Astrocyte of the spinal cord (primary cell): ENCODE measurements around the gene UCHL5.
A peak's percentile ranks its signal among the peaks of the same experiment; 100 is the strongest.

ENCODE experiments used
- DNase-seq: peaks from one replicate; pipeline ENCODE4 v3.0.0; 2011; ENCODE audit warnings: low read depth, low spot score
- H3K4me3 ChIP-seq: 2 replicates; pipeline ENCODE4 v1.5.1; 2011; ENCODE audit warnings: low read depth, mild to moderate bottlenecking, low read length, moderate library complexity
- in situ Hi-C: cut with HindIII; loops from 2 replicates; pipeline ENCODE4 v1.10.0; 2017; ENCODE audit warnings: low sequenced_read_pairs
- TF ChIP-seq, protein P1 (sequence below): IDR thresholded peaks from 2 replicates; pipeline ENCODE4 v1.5.1; 2012; ENCODE audit warnings: low read depth, mild to moderate bottlenecking, low read length, inconsistent platforms

The UCHL5 gene, protein sequence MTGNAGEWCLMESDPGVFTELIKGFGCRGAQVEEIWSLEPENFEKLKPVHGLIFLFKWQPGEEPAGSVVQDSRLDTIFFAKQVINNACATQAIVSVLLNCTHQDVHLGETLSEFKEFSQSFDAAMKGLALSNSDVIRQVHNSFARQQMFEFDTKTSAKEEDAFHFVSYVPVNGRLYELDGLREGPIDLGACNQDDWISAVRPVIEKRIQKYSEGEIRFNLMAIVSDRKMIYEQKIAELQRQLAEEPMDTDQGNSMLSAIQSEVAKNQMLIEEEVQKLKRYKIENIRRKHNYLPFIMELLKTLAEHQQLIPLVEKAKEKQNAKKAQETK

DNA sequence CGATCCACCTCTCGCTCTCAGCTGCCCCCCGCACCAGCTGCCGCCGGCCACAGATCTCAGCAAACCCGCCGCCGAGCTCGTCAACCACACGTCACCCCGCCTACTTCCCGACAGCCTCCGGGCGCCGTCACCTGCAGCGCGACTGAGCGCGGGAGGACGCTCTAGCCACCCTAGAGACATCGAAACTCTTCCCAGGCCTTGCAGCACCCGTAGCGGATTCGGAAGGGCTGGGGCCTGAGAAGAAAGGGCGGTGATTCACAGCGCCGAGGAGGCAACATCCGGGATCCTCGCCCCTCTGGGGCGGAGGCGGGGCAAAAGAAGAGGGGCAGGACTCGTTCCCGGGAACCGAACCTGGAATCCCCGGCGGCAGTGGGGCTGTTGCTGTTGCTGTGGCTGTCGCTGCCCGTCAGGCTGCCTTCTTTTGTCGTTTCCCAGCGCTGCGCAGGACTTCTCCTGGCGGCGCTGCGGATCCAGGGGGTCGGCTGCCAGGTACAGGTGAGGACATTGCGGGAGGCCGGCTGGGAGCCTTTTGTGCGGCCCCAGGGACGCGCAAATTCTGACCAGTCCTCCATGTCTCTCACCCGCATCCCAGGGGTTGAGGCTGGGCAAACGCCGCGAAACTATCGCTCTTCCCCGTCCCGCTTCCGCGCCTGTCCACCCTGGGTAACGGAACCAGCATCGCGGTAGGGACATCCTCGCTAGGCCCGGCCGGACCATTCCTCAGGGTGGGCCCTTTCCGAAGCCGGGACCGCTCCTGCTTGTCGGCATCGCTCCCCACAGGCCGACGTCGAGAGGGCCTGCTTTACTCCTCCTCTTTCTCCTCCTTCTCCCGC, at the start of gene UCHL5, which contains the start of gene RO60:
Gene UCHL5 (minus strand): TSS at position 79 of the 833 bp plus-strand sequence. CDS start 100 bp downstream, outside the sequence.
Gene RO60 (plus strand): TSS at position 331 of the 833 bp plus-strand sequence. CDS start 9,443 bp downstream, outside the sequence.
- TF ChIP-seq, protein P1, sequence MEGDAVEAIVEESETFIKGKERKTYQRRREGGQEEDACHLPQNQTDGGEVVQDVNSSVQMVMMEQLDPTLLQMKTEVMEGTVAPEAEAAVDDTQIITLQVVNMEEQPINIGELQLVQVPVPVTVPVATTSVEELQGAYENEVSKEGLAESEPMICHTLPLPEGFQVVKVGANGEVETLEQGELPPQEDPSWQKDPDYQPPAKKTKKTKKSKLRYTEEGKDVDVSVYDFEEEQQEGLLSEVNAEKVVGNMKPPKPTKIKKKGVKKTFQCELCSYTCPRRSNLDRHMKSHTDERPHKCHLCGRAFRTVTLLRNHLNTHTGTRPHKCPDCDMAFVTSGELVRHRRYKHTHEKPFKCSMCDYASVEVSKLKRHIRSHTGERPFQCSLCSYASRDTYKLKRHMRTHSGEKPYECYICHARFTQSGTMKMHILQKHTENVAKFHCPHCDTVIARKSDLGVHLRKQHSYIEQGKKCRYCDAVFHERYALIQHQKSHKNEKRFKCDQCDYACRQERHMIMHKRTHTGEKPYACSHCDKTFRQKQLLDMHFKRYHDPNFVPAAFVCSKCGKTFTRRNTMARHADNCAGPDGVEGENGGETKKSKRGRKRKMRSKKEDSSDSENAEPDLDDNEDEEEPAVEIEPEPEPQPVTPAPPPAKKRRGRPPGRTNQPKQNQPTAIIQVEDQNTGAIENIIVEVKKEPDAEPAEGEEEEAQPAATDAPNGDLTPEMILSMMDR = no peak

DNA sequence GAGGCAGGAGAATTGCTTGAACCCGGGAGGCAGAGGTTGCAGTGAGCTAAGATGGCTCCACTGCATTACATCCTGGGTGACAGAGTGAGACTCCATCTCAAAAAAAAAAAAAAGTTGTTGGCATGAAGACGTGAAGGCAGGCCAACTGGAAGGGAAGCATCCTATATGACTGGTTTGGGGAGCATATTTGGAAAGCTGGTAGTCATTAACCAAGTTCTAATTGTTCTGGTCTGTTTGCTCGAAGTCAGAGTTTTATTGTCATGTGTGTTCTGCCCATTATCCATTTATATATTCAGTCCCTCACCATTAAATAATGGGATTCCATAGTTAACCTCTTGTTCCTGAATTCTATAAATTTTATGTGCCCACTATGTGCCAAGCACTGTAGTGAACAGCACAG, 49.3 kb upstream of the UCHL5 start:
- in situ Hi-C loops = no loop called here
- no peak overlapping the region for H3K4me3 ChIP-seq
- DNase-seq = no peak
- TF ChIP-seq, protein P1 = no peak

More for the DNA sequence above, at the start of gene UCHL5, which contains the start of gene RO60:
- peak; percentile 99 for DNase-seq
- in situ Hi-C loops = no loop called here
- peak within 1 kb of the TSS; percentile 86 for H3K4me3 ChIP-seq

DNA sequence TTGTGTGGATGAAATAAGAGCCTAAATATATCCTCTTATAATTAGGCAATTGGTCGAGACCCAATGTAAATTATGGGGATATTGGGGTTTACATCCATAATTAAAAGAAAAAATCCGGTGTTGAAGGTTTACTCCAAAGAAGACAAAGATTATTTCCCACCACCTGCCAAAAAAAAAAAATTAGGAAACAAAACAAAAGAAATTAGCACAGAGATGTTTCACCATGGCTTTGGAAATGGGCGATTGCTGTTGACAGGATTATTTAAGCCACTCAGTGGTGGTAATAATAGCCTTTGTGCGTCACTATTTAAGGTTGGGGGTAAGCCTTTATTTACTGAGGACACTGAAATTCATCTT, 46.6 kb upstream of the UCHL5 start:
- in situ Hi-C loops = no loop called here
- DNase-seq = no peak
- H3K4me3 ChIP-seq = peak overlapping the region; percentile 80
- TF ChIP-seq, protein P1 = no peak

DNA sequence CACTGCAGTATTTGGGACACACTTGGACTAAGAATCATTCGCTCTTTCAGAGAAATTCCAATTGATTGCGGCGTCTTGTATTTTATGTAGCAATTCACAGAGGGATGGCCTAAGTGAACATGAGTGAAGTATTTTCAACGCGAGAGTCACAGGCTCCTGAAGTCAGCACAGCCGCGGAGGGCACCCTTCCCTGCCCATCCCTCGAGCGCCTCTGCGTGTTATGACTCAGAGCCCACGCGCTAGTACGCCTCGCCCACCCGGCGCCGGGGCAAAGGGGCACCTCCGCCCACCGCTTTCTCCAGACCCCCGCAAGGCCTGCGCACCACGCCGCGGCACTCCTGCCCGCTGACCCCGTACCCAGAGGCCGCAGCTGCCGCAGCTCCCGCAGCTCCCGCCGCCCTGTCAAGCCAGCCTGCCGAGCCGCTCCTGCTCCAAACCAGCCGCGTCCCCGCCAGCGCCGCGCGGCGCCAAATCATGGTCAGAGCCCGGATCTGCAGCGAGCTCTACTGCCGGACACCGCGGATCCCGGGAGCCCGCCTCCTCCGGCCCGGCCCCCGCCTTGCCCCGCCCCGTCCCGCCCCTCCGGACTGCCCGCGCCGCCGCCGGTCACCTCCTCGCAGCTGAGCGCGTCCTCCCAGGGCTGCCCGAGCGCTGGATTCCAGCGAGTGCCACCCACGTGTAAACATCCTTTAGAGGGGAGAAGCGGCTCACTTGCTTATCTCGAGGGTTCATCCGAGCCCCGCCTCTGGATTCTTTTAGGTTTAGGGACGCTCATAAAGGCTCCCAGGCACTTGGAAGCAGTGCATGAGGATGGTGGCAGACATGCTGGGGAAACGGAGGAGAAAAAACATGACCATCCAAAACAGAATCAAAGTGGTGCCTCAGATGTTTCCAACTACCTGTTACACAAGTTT, 46.0 kb upstream of the UCHL5 start, which contains the start of gene GLRX2:
Gene GLRX2 (minus strand): TSS at position 508 of the 914 bp plus-strand sequence. CDS start 32 bp downstream, at position 476.
- peak; percentile 86 for DNase-seq
- in situ Hi-C loops = no loop called here
- peak within 1 kb of the TSS; percentile 80 for H3K4me3 ChIP-seq
- TF ChIP-seq, protein P1 = no peak

DNA sequence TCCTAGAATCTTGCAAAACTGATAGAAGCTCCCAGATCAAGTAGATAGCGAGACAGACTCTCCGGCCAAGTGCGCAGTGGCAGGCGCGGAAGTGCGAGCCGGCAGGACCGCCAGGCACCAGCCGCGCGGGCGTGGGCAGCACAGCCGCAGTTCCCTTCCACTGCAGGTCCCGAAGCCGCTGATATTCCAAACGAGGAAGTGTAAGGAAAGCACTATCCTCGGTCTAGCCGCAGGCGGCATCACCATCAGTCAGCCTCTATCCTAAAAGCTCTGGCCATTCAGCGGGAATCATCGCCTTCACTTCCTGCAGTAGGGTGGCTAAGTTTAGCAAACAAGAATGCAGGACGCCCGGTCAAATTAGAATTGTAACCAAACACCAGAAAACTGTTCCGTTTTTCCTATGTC, 45.3 kb upstream of the UCHL5 start:
- peak overlapping the region; percentile 80 for H3K4me3 ChIP-seq
- no peak for DNase-seq
- in situ Hi-C loops = no loop called here
- TF ChIP-seq, protein P1 = no peak
